Activated T-helper 1 cell treated with anti-CD3 and anti-CD28 coated beads, Interleukin-2, amount 50 U/mL, for 16 hours (primary cell): ENCODE measurements around the gene TENM4.

Source experiments
- DNase-seq, 2 donors: peaks; one replicate each; pipeline ENCODE4 v3.0.0-alpha.2; 2020; ENCODE audit warnings: low read depth in 1 of 2, low spot score in 1 of 2

The TENM4 gene

GRCh38 chr11:79449040-79449439, 8.2 kb upstream of the TENM4 start:
- DNase-seq = no peak

GRCh38 chr11:79447038-79447786, 6.4 kb upstream of the TENM4 start:
- no peak for DNase-seq

GRCh38 chr11:79444923-79445322, 4.1 kb upstream of the TENM4 start:
- no peak for DNase-seq

GRCh38 chr11:79441461-79441875, 638 bp upstream of the TENM4 start:
- no peak for DNase-seq

- DNase-seq = no peak
Measured at GRCh38 chr11:79439886-79440570, 802 bp downstream of the TENM4 start.

- DNase-seq = no peak
Measured at GRCh38 chr11:79439410-79439885, 1.4 kb downstream of the TENM4 start.

- DNase-seq = no peak
Measured at GRCh38 chr11:79438631-79439409, 2.0 kb downstream of the TENM4 start.

GRCh38 chr11:79437981-79438630, 2.7 kb downstream of the TENM4 start:
- no peak for DNase-seq

- no peak for DNase-seq
Measured at GRCh38 chr11:79437278-79437980, 3.4 kb downstream of the TENM4 start.

GRCh38 chr11:79436919-79437277, 3.9 kb downstream of the TENM4 start:
- no peak for DNase-seq

- DNase-seq = no peak
Measured at GRCh38 chr11:79434283-79434682, 6.5 kb downstream of the TENM4 start.

- DNase-seq = no peak
Measured at GRCh38 chr11:79432138-79432537, 8.7 kb downstream of the TENM4 start.

GRCh38 chr11:79431535-79431934, 9.3 kb downstream of the TENM4 start:
- DNase-seq = no peak

GRCh38 chr11:79430280-79430679, 10.6 kb downstream of the TENM4 start:
- no peak for DNase-seq

GRCh38 chr11:79428406-79428805, 12.4 kb downstream of the TENM4 start:
- no peak for DNase-seq

- no peak for DNase-seq
Measured at GRCh38 chr11:79427611-79428327, 13.1 kb downstream of the TENM4 start.

GRCh38 chr11:79427126-79427525, 13.7 kb downstream of the TENM4 start:
- DNase-seq = no peak

GRCh38 chr11:79425463-79425862, 15.4 kb downstream of the TENM4 start:
- DNase-seq = no peak

- DNase-seq = no peak
Measured at GRCh38 chr11:79423736-79424135, 17.1 kb downstream of the TENM4 start.

- no peak for DNase-seq
Measured at GRCh38 chr11:79422866-79423265, 18.0 kb downstream of the TENM4 start.
